K562 (cell line): ENCODE measurements around the gene MYO1A. TPM values are rescaled to one million over a fixed set of nuclear protein-coding genes. Genes with fewer than 3 reads are reported as not detected.

Source experiments
- ARID3B ChIP-seq: fragments of 250-450 bp; sonication (Bioruptor Pico); IDR thresholded peaks from 2 replicates; pipeline ENCODE4 v1.4.0; 2020; ENCODE audit warnings: borderline replicate concordance
- ATF3 ChIP-seq, 2 experiments: fragments of 450-650 bp in 1 of 2; sonication (generic) in 1 of 2; formaldehyde crosslinking in 1 of 2; IDR thresholded peaks in 1 of 2; conservative IDR thresholded peaks in 1 of 2; 2 replicates each; pipeline versions ENCODE4 v1.6.1 to v1.8.1; 2016 to 2023; ENCODE audit warnings: mild to moderate bottlenecking in 2 of 2, moderate library complexity in 2 of 2, inconsistent platforms in 1 of 2, missing genetic modification reagents in 1 of 2
- CBX2 ChIP-seq: fragments of 200-600 bp; sonication (generic); IDR thresholded peaks from one replicate; pipeline ENCODE4 v1.6.1; 2012; ENCODE audit warnings: mild to moderate bottlenecking, low read length, inconsistent platforms; ENCODE audit not compliant: insufficient read depth, poor library complexity, severe bottlenecking
- DNMT1 ChIP-seq: fragments of 450-650 bp; IDR thresholded peaks from 2 replicates; pipeline ENCODE4 v1.6.1; 2016; ENCODE audit warnings: antibody characterized with exemption, mild to moderate bottlenecking
- FOXA3 ChIP-seq, 2 experiments: fragments of 450-650 bp in 1 of 2; sonication (generic) in 1 of 2; formaldehyde crosslinking; IDR thresholded peaks in 1 of 2; conservative IDR thresholded peaks in 1 of 2; 2 replicates each; pipeline versions ENCODE4 v1.4.0 to v1.8.0; 2020 to 2022; ENCODE audit warnings: mild to moderate bottlenecking in 2 of 2, missing genetic modification reagents in 1 of 2
- IRF2 ChIP-seq: sonication (generic); formaldehyde crosslinking; IDR thresholded peaks from 2 replicates; pipeline ENCODE4 v1.8.1; 2022; ENCODE audit warnings: mild to moderate bottlenecking, missing genetic modification reagents
- JUN ChIP-seq, 2 experiments: sonication (generic) in 1 of 2; formaldehyde crosslinking in 1 of 2; IDR thresholded peaks; 2 replicates each; pipeline versions ENCODE4 v1.6.1 to v1.8.0; 2012 to 2022; ENCODE audit warnings: borderline replicate concordance in 2 of 2, mild to moderate bottlenecking in 2 of 2, improper control_type of control experiment in 1 of 2, low read depth in 1 of 2, low read length in 1 of 2, missing genetic modification reagents in 1 of 2
- KAT8 ChIP-seq: fragments of 450-650 bp; IDR thresholded peaks from 2 replicates; pipeline ENCODE4 v1.6.1; 2016; ENCODE audit warnings: low read depth, mild to moderate bottlenecking
- NCOA6 ChIP-seq: fragments of 450-650 bp; IDR thresholded peaks from 2 replicates; pipeline ENCODE4 v1.6.1; 2017; ENCODE audit warnings: mild to moderate bottlenecking
- NCOR1 ChIP-seq: fragments of 450-650 bp; IDR thresholded peaks from 2 replicates; pipeline ENCODE4 v1.6.1; 2016; ENCODE audit warnings: mild to moderate bottlenecking, moderate library complexity
- POLR2B ChIP-seq: fragments of 450-650 bp; IDR thresholded peaks from 2 replicates; pipeline ENCODE4 v1.6.1; 2018; ENCODE audit warnings: low read depth; ENCODE audit not compliant: partially characterized antibody
- RB1 ChIP-seq: fragments of 450-650 bp; IDR thresholded peaks from 2 replicates; pipeline ENCODE4 v1.6.1; 2017; ENCODE audit warnings: low read depth, mild to moderate bottlenecking
- U2AF1 ChIP-seq: fragments of 200-400 bp; formaldehyde crosslinking; optimal IDR thresholded peaks from 2 replicates; pipeline ENCODE3; 2017; ENCODE audit warnings: mild to moderate bottlenecking, low read depth, low read length, moderate library complexity
- polyA plus RNA-seq, 8 experiments: library from polyadenylated mRNA; depleted of rRNA in 4 of 8; stranded (reverse) in 5 of 8; unstranded in 3 of 8; fragments of >200 nt; fragmentation: Nextera tagmentation in 2 of 8; fragmentation: Illumina TruSeq in 1 of 8; extraction: Ambion mirVana in 2 of 8; extraction: Trizol in 1 of 8; gene quantifications; 2 replicates each; pipeline versions ENCODE4 v1.2.1 to v1.2.3, GENCODE V29; 2011 to 2014; ENCODE audit warnings: inconsistent platforms in 1 of 8, missing spikeins in 1 of 8
- total RNA-seq, 7 experiments: library from RNA; depleted of rRNA in 6 of 7; stranded (reverse); fragments of >200 nt in 6 of 7; fragmentation: Illumina TruSeq in 2 of 7; extraction: Trizol in 2 of 7; gene quantifications; 2 replicates each; pipeline versions ENCODE4 v1.2.1 to v1.2.3, GENCODE V29; 2011 to 2021; ENCODE audit warnings: low replicate concordance in 1 of 7
- TF ChIP-seq, protein P1 (sequence below): fragments of 150-350 bp; IDR thresholded peaks from 2 replicates; pipeline ENCODE4 v1.6.1; 2014; ENCODE audit warnings: low read depth, mild to moderate bottlenecking, low read length, borderline replicate concordance
- TF ChIP-seq, protein P2 (sequence below): fragments of 450-650 bp; IDR thresholded peaks from 2 replicates; pipeline ENCODE4 v1.7.1; 2018; ENCODE audit warnings: mild to moderate bottlenecking, low read depth; ENCODE audit not compliant: partially characterized antibody

MYO1A gene
- total and polyA plus RNA-seq, 9 of the 15 experiments (the other 6 are each of a cell fraction or from before 2014, with no cell fraction given) = 0.03 to 0.29 (median 0.14) TPM; not detected in 2

DNA sequence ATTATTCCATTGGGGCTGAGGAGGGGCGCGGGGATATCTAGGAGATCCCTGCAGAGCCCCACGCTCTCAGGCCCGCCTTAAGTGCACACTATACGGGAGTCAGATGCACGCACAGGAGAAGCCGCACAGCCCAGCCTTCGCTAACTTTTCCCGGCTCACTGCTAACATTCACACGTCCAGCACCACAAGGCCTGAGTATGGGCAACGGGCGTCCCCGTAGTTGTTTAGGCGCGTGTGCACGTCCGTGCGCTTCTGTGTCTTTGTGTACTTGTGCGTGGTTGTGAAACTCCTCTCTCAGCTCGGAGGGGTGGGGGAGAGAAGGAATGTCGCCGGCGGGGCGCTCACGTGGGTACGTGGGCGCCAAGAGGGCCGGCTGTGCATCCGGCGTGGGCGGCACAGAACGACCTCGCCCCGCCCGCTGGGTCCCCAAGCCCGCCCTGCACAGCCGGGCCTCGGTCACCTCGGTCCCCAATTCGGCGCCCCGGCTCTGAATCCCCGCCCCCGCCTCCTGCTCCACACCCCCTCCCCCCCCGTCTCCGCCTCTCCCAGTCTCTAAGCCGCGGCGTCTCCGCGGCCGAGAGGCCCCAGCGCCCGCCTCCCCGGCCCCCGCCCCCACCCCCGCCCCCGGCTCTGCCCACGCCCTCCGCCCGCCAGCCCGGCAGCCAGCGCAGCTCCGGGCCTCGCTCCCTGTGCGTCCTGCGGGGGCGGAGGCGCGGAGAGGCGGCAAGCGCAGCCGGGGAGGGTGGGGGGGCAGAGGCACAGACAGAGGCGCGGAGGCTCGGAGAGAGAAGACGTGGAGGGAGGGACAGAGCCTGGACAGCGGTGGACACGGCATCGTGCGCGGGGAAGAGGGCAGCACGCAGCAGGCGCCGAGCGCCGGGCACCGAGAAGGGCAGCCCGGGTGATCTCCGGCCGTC is 38.7 kb upstream of the MYO1A start, which contains the start of gene NAB2 (continued):
- TF ChIP-seq, protein P1, sequence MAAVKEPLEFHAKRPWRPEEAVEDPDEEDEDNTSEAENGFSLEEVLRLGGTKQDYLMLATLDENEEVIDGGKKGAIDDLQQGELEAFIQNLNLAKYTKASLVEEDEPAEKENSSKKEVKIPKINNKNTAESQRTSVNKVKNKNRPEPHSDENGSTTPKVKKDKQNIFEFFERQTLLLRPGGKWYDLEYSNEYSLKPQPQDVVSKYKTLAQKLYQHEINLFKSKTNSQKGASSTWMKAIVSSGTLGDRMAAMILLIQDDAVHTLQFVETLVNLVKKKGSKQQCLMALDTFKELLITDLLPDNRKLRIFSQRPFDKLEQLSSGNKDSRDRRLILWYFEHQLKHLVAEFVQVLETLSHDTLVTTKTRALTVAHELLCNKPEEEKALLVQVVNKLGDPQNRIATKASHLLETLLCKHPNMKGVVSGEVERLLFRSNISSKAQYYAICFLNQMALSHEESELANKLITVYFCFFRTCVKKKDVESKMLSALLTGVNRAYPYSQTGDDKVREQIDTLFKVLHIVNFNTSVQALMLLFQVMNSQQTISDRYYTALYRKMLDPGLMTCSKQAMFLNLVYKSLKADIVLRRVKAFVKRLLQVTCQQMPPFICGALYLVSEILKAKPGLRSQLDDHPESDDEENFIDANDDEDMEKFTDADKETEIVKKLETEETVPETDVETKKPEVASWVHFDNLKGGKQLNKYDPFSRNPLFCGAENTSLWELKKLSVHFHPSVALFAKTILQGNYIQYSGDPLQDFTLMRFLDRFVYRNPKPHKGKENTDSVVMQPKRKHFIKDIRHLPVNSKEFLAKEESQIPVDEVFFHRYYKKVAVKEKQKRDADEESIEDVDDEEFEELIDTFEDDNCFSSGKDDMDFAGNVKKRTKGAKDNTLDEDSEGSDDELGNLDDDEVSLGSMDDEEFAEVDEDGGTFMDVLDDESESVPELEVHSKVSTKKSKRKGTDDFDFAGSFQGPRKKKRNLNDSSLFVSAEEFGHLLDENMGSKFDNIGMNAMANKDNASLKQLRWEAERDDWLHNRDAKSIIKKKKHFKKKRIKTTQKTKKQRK = no peak
- TF ChIP-seq ATF3 (IDR thresholded peaks at IDR 0.05) (no peak), ATF3 (CRISPR knock-in tag; conservative IDR thresholded peaks at IDR 0.05) (no peak), KAT8 (no peak), ARID3B (CRISPR knock-in tag) (no peak), JUN (IDR thresholded peaks at IDR 0.05; ENCODE audit: borderline replicate concordance, low read depth, low read length) (no peak), JUN (CRISPR knock-in tag; IDR thresholded peaks at IDR 0.05; ENCODE audit: borderline replicate concordance) (no peak), DNMT1 (no peak), NCOA6 (no peak), IRF2 (CRISPR knock-in tag) (no peak), CBX2 (no peak), RB1 (peak; percentile 77; the same call in 1 of the 2 replicates), NCOR1 (peak; percentile 43; the same call in 1 of the 2 replicates), POLR2B (peak; percentile 63), U2AF1 (no peak), FOXA3 (CRISPR knock-in tag; conservative IDR thresholded peaks at IDR 0.05 in 1 of 2, IDR thresholded peaks at IDR 0.05 in 1 of 2) (peak in 1 of 2 experiments; percentile 78; a peak in 2 of 4 replicates)
- TF ChIP-seq, protein P2, sequence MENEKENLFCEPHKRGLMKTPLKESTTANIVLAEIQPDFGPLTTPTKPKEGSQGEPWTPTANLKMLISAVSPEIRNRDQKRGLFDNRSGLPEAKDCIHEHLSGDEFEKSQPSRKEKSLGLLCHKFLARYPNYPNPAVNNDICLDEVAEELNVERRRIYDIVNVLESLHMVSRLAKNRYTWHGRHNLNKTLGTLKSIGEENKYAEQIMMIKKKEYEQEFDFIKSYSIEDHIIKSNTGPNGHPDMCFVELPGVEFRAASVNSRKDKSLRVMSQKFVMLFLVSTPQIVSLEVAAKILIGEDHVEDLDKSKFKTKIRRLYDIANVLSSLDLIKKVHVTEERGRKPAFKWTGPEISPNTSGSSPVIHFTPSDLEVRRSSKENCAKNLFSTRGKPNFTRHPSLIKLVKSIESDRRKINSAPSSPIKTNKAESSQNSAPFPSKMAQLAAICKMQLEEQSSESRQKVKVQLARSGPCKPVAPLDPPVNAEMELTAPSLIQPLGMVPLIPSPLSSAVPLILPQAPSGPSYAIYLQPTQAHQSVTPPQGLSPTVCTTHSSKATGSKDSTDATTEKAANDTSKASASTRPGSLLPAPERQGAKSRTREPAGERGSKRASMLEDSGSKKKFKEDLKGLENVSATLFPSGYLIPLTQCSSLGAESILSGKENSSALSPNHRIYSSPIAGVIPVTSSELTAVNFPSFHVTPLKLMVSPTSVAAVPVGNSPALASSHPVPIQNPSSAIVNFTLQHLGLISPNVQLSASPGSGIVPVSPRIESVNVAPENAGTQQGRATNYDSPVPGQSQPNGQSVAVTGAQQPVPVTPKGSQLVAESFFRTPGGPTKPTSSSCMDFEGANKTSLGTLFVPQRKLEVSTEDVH = no peak
